HG02840 (cell line): Measurements from ENCODE around the gene SLC30A7.

Source experiments
- ATAC-seq: cut with Tn5 transposase; IDR thresholded peaks from one replicate; pipeline ENCODE4 v1.9.1; 2021; ENCODE audit warnings: mild to moderate bottlenecking, moderate library complexity, moderate number of reproducible peaks; ENCODE audit not compliant: unreplicated experiment, low FRiP score

Gene SLC30A7

DNA sequence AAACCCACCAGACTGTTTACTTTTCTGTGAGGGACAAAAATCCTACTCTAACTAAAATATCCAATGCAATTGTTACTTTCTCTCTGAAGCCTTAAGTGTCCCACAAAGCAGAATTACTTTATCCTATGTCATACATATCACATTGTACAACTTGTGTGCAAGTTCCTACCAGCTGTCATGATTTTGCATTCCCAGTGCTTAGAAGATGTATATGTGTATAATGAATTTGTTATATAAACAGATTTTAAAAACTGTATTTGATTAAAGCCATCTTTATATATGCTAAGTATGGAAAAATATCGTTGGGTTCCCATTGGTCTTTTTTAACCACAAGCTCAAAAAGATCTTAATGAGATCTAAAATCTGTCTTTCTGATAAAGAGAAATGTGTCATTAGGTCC lies 72.7 kb downstream of the SLC30A7 start:
- ATAC-seq = no peak

DNA sequence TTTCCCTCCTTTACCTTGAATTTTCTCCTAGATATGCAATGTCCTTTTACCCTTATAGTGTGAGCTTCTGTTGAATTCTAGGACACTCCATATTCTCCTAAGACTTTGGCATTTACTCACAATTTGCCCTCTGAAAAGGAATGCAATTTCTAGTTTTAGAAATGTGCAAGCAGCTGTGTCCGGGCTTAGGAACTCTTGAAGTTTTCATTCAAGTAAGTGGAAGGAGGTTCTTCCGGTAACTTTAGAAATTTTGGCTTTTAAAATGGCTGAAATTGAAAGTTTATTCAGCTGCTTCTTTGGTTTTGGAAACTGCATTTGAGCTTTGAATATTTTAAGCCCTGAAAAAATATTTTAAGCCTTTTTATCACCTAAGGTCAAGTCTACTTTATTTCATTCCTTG lies 73.4 kb downstream of the SLC30A7 start:
- no peak for ATAC-seq

DNA sequence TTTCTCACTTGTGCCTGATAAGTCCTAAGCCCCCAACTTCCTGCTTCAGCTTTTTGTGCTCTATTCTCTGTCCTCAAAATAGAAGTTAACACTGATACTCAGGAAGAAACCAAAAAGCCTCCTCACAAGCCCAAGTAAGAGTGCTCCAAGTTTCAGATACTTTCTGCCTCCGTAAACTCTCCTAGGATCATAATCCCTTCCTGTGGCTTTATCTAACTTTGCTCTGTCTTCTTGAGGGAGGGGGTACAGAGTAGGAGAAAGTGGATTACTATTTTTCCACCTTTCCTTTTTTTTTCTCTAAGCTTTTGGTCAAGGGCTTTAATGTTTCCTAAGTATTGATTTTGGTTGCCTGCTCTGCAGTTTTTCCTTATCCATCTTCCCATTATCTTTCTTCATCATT lies 75.1 kb downstream of the SLC30A7 start:
- no peak for ATAC-seq

DNA sequence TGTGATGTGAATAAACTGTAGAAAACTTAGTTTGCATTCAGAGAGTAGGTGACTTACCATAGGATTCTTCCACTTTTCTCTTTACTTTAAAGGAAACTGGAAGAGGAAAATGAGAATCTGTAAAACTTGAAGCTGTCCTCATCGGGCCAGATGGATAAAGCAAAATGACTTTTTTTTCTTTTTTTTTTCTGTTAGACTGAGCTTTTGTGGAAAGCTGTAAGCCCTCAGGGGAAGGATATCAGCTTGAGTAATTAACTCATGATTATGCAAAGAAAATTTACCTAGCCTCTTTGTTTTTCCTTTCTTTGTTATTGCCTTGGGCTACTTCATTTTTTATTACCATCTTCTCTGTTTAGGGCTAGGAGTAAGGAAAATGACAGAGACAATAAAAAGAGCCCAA lies 76.3 kb downstream of the SLC30A7 start:
- no peak for ATAC-seq

DNA sequence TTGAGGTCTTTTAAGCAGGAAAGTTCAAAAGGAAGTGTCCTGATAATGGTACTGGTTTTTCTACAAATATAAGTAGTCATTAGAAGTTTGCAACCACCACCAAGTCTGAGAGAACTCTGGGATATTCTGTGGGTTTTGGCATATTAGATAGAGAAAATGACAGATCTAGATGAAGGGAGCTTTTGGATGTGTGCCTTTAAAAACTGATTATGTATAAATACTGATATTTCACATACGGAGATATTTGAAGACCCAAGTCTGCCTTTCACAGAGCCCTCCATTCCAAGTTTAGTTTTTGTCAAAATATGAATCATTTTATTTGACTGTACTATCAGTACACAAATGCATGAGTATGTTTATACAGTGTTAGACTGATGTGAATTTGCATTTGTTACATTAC lies 81.0 kb downstream of the SLC30A7 start:
- no peak for ATAC-seq

DNA sequence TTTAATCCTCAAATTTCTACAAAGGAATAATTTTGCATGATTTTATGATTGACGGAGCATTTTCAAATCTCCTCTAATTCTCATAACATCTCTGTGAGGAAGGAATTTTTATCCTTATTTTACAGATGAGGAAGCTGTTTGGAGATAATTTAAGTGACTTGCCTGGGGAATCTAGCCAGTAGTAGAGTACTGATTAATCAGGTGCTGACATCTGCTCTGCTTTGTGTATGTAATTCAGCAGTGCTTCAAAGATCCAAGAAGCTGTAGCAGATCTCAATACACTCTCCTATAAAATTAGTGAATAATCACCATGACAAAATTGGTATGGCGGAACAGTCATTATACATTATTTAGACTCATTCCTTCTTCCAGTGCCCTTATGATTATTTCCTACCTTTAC lies 83.7 kb downstream of the SLC30A7 start:
- no peak for ATAC-seq

DNA sequence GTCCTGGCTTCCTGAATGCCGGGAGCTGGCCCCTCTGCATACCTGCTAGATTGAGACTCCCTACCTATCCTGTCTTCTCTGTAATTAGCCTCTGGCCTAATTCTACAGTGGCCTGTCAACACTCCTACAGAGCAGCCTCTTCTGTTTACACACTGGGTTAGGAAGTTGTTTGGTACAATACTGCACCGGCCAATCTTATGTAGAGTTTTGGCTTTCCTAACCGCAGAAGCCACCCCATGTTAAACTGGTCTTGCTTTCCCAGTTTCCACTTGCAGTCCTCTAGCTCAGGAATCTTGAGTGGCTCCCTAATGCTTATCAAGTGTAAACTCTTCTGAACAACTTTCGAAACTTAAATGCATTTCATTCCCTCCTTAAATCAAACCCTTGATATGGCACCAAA lies 86.9 kb downstream of the SLC30A7 start:
- ATAC-seq = no peak

DNA sequence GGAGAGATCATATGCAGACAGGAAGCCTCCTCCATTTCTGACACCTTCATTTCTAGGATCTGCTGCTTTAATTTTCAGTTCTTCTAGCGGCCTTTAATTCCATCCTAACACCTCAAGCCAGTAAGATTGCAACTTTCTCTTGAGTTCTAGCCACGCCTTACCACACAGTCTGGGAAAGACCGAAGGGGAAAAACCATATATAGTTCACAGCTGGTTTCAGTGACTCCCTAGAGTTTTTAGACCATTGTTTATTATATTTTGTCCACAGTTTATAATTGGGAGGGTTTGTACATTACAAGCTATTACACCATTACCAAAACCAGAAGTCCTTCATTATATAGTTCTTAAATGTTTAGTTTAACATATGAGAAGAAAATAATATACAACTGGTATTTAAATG lies 92.2 kb downstream of the SLC30A7 start:
- no peak for ATAC-seq

DNA sequence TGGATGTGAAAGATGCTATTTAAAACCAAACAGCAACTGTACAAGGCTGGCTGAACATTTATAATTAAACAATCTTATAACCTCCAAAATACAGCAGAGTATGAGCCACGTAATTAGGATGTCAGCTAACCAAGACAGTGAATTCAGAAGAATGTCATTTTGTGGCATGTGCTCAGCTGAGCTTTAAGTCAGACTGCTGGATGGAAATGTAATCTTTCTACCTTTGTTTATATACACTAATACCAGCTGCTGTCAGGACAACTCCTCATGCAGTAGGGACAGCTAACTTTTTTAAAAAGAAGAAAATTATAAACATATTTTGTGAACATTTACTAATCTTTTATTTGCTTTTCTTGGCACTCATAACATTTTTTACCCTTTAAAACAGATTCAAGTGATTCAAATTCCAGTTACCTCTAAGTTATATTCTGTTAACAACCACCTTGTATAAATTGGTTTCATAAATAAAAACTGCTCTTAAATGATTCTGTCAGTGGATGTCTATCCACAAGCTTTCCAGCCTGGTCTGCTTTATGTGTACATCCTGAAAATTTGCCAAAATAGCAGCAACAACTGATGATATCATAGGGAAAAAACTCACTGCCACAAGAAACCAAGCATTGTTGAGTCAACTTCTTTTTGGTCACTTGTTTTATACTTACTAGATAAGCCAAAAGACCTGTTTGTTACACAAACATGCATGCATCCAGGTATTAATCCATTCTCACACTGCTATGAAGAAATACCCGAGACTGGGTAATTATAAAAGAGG lies 93.6 kb downstream of the SLC30A7 start:
- no peak for ATAC-seq

DNA sequence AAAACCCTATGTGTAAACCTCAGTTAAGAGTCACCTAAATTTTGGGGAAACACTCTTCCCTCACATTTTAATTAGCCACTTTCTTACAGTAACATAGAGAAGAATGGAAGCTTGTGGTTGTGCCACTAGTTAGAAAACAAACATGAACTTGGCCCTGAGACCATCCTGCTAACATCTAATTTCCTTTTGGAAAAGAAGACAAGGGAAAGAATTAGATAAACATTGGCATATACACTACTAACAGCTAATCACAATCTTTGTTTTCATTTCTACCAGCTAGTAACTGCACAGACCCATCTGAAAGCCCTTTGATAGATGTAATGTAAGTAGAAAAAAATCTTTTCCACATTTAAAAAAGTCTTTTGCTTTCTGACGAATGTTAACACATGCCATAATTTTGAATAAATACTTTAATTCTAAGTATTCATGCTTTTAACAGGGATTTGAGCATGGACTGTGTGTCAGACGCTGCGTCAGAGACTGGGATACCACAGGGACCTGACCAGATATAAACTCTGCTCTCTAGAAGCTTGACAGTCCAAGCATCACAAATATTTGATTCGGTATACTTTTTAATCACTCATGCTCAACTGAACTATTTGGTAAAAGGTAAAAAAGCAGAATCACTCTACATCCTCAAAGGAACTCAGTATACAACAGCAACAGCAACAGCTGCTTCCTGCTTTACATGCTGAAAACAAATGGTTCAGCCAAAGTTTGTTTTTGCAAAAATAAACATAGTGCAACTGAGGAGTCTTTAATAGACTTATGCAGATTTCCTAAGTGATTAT lies 99.5 kb downstream of the SLC30A7 start:
- ATAC-seq = no peak

DNA sequence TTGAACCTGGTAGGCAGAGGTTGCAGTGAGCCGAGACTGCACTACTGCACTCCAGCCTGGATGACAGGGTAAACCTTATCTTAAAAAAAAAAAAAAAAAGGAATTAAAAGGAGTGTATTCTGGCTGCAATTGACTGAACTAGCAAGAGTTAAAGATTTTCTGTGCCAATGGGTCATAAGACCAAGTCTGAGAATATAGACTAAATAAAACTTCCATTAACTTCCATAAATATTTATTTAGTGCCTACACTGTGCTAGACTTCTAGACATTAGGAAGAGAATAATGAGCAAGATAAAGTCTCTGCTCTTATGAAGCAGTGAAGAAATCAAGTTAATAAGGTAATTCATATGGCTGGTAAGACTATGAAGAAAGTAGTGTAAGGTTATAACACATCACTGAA lies 102.5 kb downstream of the SLC30A7 start:
- ATAC-seq = no peak

DNA sequence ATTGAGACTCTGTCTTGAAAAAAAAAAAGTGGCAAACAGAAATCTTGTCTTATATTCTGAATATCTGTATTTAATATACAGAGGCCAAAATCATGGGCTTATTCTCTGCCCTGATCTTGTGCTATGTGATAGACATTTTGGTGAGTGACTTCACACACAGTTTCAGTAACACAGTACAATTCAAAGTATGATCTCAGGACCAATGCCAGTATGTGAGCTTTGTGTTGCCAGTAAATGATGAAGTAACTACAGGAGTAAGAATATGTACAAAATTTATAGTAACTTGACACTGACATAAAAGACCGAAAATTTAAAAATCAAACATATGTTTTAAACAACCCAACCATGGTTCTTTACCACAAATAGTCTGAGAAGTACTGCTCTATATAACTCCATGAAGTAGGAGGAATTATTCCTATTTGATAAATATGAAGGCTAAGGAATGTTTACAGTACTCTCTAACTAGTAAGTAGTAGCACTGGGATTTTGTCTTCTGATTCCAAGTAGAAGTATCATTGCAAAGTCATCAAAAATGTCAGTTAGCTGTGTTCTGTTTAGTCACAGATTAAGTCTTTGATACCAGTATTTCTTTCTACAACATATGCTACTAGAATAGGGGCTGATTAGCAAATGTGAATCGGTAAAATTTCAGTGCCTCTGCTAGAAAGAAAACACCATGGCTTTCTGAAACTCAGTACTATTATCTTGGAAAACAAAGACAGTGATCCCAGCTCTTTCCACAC lies 104.4 kb downstream of the SLC30A7 start:
- ATAC-seq = no peak

DNA sequence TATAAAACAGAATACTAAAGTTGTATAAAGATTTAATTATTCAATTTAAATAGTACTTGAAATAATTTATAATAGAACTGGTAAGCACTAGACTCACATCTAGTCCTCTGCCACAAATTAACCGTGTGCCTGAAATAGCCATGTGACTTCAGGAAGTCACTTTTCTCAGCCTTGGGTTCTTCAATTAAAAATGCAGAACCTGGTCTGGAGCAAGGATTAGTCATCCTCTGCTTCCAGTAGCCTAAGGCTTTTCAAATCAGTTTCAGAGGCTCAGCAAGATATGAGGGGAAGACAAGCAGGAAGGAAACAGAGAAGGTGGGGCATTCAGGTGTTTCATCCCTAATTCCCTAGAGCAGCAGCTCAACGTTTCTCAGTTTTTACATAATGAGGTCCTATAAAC lies 106.7 kb downstream of the SLC30A7 start:
- ATAC-seq = no peak

DNA sequence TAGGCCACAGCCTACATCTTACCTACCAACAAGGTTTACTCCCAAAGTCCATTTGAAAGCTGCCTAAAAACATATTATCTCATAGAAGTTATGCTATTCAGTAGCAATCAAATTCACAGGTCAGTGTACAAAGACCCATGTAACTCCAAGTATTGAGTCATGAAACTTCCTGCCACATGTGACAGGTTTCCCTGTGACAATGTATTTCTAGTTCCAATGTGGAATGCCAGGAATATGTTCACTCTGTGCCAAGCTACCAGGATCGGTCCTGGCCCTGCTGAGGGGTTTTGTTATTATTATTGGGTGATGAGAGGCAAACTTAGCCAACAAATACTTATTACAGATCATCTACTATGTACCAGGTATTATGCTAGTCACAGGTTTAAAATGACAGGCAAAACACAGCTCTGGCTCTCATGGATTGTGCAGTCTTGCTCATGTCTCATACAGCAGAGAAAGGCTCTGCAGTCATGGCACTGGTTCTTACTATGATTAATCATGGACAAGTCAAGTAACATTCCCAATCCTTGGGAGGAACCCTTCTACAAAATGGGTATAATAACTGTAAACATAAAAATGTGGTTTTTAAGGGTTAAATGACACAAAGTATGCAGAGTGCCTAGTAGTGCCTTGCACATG lies 107.2 kb downstream of the SLC30A7 start:
- ATAC-seq = no peak

DNA sequence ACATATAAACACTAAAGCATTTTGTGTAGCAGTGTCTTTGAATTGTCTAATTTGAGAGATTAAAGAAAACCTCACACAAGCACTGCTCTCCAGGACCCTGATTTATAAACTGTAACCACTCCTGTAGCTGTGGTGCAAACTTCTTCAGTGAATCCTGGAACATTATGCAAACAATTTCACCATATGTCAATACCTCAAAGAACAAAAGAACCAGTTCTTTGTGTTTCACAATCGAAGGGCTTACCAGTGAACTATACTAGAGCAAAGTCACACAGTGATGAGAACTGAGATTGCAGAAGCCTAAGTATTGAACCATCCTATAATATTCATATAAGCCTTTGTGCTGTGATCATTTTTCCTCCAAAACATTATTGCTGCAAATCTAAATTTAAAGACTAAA lies 108.2 kb downstream of the SLC30A7 start:
- no peak for ATAC-seq

DNA sequence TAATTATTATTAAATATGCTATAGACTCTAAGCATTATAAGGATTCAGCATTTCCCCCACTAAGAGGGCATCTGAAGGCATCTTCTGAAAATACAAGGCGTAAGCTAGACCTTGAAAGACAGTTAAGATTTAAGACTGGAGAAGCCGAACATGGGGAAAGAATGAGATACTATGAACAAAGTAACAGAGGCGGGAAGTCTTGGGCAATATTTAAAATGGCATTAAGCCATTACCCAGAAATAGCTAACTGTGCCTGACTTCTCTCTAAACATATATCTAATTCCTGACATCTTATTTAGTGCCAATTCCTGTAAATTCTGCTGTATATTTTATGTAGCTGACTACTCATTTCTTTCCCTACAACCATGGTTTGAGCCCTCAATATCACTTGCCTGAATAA lies 108.8 kb downstream of the SLC30A7 start:
- ATAC-seq = no peak

DNA sequence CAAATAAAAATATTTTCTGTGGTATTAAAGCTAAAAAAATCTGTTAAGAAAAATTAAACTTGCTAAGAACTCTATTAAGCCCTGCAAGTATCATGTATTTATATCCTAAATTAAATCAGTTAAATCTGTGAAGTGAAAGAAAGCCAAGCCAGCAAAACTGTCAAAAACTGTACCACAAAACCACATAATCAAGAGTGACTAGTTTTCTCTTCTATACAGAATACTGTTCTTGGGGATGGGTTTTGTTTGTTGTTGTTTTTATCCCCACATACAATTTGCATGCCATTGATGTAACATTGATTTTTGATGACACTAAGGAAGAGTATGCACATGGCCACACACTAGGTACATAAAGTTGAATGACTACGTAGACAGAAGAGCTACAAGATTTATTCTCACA lies 109.3 kb downstream of the SLC30A7 start:
- ATAC-seq = no peak

DNA sequence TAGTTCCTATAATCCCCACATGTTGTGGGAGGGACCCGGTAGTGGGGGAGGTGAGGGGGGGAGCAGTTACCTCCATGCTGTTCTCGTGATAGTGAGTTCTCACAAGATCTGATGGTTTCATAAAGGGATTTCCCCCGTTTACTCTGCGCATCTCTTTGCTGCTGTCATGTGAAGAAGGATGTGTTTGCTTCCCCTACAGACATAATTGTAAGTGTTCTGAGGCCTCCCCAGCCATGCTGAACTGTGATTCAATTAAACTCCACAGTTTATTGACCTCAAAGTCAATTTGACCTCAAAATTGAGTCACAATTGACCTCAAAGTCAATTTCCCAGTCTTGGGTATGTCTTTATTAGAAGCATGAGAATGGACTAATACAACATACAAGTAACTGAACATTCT lies 110.0 kb downstream of the SLC30A7 start:
- ATAC-seq = no peak

DNA sequence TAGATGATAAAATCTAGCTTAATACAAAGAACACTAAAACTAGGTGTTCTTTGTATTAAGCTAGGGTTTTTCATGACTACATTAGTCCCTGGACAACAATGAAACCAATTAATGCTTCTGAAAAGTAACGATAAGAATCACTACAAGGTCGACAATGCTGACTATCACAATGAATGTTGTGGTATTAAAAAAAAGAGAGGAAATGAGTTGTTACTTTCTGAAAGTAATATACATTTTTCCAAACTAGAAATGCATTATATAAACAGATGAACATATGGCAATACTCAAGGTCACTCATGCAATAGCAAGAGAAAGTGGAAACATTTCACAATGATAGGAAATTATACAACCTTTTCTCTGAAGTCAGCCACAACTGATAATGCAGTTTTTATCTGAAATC lies 110.7 kb downstream of the SLC30A7 start:
- ATAC-seq = no peak

DNA sequence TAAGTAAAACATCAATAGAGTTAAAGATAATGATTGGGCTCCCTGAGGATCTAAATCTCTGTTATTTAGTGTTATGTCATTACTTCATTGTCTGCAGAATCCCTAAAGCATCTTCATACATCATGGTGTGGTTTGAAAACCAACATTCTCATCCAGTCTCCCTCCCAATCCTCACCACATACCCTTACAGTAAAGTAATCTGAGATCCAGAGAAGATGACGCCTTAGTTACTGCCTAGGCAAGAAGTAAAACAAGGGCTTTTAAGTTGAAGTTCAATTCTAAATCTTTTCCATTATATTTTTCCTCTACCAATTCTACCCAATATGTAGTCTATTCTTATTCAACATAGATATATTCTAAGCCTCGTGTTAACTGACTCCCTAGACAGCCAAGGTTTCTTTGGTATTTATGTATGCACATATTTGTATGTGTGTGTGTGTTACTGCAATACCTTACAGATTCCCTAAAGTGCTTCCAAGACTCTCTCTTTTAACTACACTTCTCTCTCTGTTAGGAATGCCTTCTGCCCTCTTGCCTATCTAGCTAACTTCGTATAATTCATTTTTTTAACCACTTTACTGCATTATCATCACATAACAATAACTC lies 112.4 kb downstream of the SLC30A7 start:
- no peak for ATAC-seq

DNA sequence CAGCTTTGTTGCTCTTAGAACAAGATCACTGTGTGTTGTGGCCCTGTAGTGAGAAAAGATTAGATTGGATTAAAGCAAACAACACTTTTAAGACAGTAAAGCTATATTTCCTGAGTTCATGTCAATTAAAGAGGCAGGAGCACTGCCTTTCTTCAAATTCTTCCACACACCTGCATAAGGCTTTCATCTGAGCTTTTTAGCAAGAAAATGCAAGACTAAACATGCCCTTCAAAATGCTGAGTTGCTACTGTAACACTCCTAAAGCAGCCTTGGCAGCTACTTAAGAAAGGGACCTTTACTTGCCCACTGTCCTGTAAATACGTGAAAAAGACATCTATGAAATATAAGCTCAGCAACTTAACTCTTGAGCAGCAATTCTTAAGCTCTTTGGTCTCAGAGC lies 117.9 kb downstream of the SLC30A7 start:
- ATAC-seq = no peak
